Testis (tissue), 3 donors: ENCODE results near the gene TMEM123. TPM values are rescaled to one million over a fixed set of nuclear protein-coding genes. Genes with fewer than 3 reads are reported as not detected.

Experiments
- DNase-seq: peaks from one replicate; pipeline ENCODE4 v3.0.0-alpha.2; 2019
- H3K27ac ChIP-seq, 2 donors: fragments of 200-600 bp; sonication (generic); one replicate each; pipeline ENCODE4 v1.5.1; 2019
- H3K27me3 ChIP-seq: fragments of 200-600 bp; sonication (generic); one replicate; pipeline ENCODE4 v1.5.1; 2019
- H3K36me3 ChIP-seq: fragments of 200-600 bp; sonication (generic); one replicate; pipeline ENCODE4 v1.5.1; 2017; ENCODE audit warnings: low read depth; ENCODE audit errors: missing control alignments
- H3K4me1 ChIP-seq: fragments of 200-600 bp; sonication (generic); one replicate; pipeline ENCODE4 v1.5.1; 2019
- H3K4me3 ChIP-seq, 2 donors: fragments of 200-600 bp; sonication (generic); one replicate each; pipeline ENCODE4 v1.5.1; 2017 to 2019
- H3K9me3 ChIP-seq: fragments of 200-600 bp; sonication (generic); one replicate; pipeline ENCODE4 v1.5.1; 2017
- POLR2A ChIP-seq: fragments of 450-650 bp; IDR thresholded peaks from one replicate; pipeline ENCODE4 v1.6.1; 2017; ENCODE audit warnings: antibody characterized with exemption, mild to moderate bottlenecking, moderate library complexity
- WGBS, 2 donors: methylation state at CpG; one replicate each; pipeline ENCODE4 v1.1.5; 2018; 5-methylcytosine and 5-hydroxymethylcytosine counted together
- intact Hi-C: fragments of 100-400 bp; cut with DNase I; formaldehyde crosslinking; loops from one replicate; pipeline ENCODE4 v1.15.1; 2023; ENCODE audit warnings: low total_unique reads
- polyA plus RNA-seq: library from polyadenylated mRNA; stranded (reverse); fragments of 350-450 nt; fragmentation: Illumina TruSeq; extraction: RNeasy Lipid Tissue Mini Kit (QIAGEN cat#74804); gene quantifications from one replicate; pipeline ENCODE4 v1.2.3, GENCODE V29; 2014; ENCODE audit warnings: low read depth, low replicate concordance; ENCODE audit not compliant: insufficient read depth
- total RNA-seq, 2 donors: library from RNA; depleted of rRNA; stranded (reverse); fragments of >200 nt; gene quantifications; one replicate each; pipeline ENCODE4 v1.2.3, GENCODE V29; 2016
- TF ChIP-seq, protein P1 (sequence below), 3 experiments: fragments of 450-650 bp in 2 of 3; fragments of 200-600 bp in 1 of 3; sonication (generic) in 1 of 3; IDR thresholded peaks; one replicate each; pipeline ENCODE4 v1.5.1; 2016 to 2019; ENCODE audit warnings: antibody characterized with exemption in 3 of 3, mild to moderate bottlenecking in 2 of 3, moderate library complexity in 1 of 3

TMEM123 gene
- total and polyA plus RNA-seq, 3 donors from 2014 or later = 137 to 218 (median 177) TPM

DNA sequence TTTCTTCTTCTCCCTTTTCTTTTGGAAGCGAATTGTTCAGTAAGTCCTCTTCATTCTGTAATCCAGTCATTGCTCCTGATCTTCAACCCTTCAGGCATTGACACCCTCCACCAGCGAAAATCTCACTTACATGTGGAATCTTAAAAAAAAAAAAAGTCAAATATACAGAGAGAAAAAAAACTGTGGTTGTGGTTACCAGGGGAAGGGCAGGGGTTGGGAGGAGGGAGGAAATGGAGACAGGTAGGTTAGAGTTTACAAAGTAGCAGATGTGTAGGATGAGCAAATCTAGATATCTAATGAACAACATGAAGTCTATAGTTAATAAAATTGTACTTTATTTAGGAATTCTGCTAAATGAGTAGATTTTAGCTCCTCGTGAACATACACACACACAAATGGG, 17.7 kb upstream of the TMEM123 start:
- no peak for DNase-seq
- Histone ChIP-seq H3K36me3 (no peaks in the 10 kb centered on the region), H3K9me3 (no peaks in the 10 kb centered on the region), H3K4me3 (no peak overlapping the region), H3K27ac (no peak overlapping the region), H3K4me1 (peaks cover 3% of the 10 kb centered on the region), H3K27me3 (no peaks in the 10 kb centered on the region)
- TF ChIP-seq, protein P1, sequence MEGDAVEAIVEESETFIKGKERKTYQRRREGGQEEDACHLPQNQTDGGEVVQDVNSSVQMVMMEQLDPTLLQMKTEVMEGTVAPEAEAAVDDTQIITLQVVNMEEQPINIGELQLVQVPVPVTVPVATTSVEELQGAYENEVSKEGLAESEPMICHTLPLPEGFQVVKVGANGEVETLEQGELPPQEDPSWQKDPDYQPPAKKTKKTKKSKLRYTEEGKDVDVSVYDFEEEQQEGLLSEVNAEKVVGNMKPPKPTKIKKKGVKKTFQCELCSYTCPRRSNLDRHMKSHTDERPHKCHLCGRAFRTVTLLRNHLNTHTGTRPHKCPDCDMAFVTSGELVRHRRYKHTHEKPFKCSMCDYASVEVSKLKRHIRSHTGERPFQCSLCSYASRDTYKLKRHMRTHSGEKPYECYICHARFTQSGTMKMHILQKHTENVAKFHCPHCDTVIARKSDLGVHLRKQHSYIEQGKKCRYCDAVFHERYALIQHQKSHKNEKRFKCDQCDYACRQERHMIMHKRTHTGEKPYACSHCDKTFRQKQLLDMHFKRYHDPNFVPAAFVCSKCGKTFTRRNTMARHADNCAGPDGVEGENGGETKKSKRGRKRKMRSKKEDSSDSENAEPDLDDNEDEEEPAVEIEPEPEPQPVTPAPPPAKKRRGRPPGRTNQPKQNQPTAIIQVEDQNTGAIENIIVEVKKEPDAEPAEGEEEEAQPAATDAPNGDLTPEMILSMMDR (IDR thresholded peaks at IDR 0.05) = no peak
- intact Hi-C loops = no loop called here
- WGBS, 2 donors = 94 to 96% methylated on average over 3 of the region's 3 CpGs

- Histone ChIP-seq H3K4me3 (no peak overlapping the region), H3K9me3 (no peaks in the 10 kb centered on the region), H3K36me3 (no peaks in the 10 kb centered on the region), H3K4me1 (peaks cover 3% of the 10 kb centered on the region), H3K27me3 (no peaks in the 10 kb centered on the region), H3K27ac (no peak overlapping the region)
- no peak for TF ChIP-seq POLR2A
- TF ChIP-seq, protein P1 (IDR thresholded peaks at IDR 0.05) = no peak
- no peak for DNase-seq
- WGBS, 2 donors = 69 to 80% methylated on average over 8 of the region's 8 CpGs
- intact Hi-C loops = no loop called here
These were observed 16.7 kb upstream of the TMEM123 start for GRCh38 chr11:102469196-102469821.

- TF ChIP-seq POLR2A = no peak
- TF ChIP-seq, protein P1 (IDR thresholded peaks at IDR 0.05) = no peak
- Histone ChIP-seq H3K4me1 (peaks cover 3% of the 10 kb centered on the region), H3K36me3 (no peaks in the 10 kb centered on the region), H3K4me3 (no peak overlapping the region), H3K27me3 (no peaks in the 10 kb centered on the region), H3K27ac (no peak overlapping the region), H3K9me3 (no peaks in the 10 kb centered on the region)
- WGBS, 2 donors = 76 to 79% methylated on average over 6 of the region's 6 CpGs
- no peak for DNase-seq
- intact Hi-C loops = no loop called here
These were observed 16.1 kb upstream of the TMEM123 start for GRCh38 chr11:102468616-102469195.

DNA sequence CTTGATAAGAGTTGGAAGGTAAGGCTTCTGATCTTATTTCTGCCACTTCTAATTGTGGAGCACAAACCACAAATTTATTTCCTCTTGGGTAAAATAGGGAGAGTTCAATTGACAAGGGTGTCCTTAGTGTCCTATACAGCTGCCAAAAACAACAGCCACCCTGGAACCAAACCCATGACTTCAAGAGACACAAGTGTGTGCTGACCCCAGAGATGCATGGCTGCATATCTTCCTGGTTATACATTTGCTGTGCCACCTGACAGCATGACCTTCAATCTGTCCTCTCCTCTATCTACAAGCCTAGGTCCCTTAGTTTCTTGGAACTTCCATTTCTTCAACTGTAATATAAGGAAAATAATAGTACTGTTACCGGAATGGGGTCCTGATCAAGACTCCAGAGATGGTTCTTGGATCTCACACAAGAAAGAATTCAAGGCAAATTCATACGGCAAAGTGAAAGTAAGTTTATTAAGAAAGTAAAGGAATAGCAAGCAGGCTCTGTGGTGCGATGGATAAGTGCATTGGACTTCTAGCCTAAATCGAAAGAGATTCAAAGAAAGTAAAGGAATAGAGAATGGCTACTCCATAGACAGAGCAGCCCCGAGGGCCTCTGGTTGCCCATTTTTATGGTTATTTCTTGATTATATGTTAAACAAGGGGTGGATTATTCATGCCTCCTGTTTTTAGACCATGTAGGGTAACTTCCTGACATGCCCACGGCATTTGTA, 15.5 kb upstream of the TMEM123 start:
- H3K4me1 ChIP-seq = peaks cover 3% of the 10 kb centered on the region
- H3K9me3 ChIP-seq = no peaks in the 10 kb centered on the region
- DNase-seq = no peak
- no peak overlapping the region for H3K4me3 ChIP-seq
- intact Hi-C loops = no loop called here
- WGBS, 2 donors = 82 to 83% methylated on average over 6 of the region's 6 CpGs
- H3K36me3 ChIP-seq = no peaks in the 10 kb centered on the region
- no peaks in the 10 kb centered on the region for H3K27me3 ChIP-seq
- peak overlapping the region in 1 of 2 donors; percentile 34 for H3K27ac ChIP-seq
- TF ChIP-seq, protein P1 (IDR thresholded peaks at IDR 0.05) = no peak
- TF ChIP-seq POLR2A = no peak
